Gastroesophageal sphincter (tissue), 4 donors: ENCODE data around the gene INPP4B. TPM values are rescaled to one million over a fixed set of nuclear protein-coding genes. Genes with fewer than 3 reads are reported as not detected.

Experiments
- ATAC-seq: fragments of 150-250 bp; one replicate; pipeline ENCODE4 v1.9.1; 2016; ENCODE audit warnings: mild to moderate bottlenecking, moderate library complexity
- H3K27ac ChIP-seq, 4 donors: fragments of 200-600 bp; sonication (generic) in 3 of 4; 1 replicate in 3 of 4; 2 replicates in 1 of 4; pipeline ENCODE4 v1.5.1; 2016 to 2019
- H3K27me3 ChIP-seq: fragments of 200-600 bp; sonication (generic); one replicate; pipeline ENCODE4 v1.5.1; 2019
- H3K36me3 ChIP-seq, 2 donors: fragments of 200-600 bp; sonication (generic); one replicate each; pipeline ENCODE4 v1.5.1; 2019; ENCODE audit warnings: control low read depth in 1 of 2
- H3K4me1 ChIP-seq, 3 donors: fragments of 200-600 bp; sonication (generic); 1 replicate in 2 of 3; 2 replicates in 1 of 3; pipeline ENCODE4 v1.5.1; 2016 to 2019; ENCODE audit warnings: control low read depth in 2 of 3
- H3K4me3 ChIP-seq, 2 donors: fragments of 200-600 bp; sonication (generic); one replicate each; pipeline ENCODE4 v1.5.1; 2019; ENCODE audit warnings: mild to moderate bottlenecking in 1 of 2, moderate library complexity in 1 of 2
- H3K9me3 ChIP-seq, 3 donors: fragments of 200-600 bp; sonication (generic); one replicate each; pipeline ENCODE4 v1.5.1; 2017 to 2019; ENCODE audit warnings: control low read depth in 2 of 3
- CTCF ChIP-seq, 4 experiments: fragments of 200-600 bp in 2 of 4; fragments of 450-650 bp in 2 of 4; sonication (generic) in 1 of 4; IDR thresholded peaks; one replicate each; pipeline ENCODE4 v1.5.1; 2017 to 2019; ENCODE audit warnings: antibody characterized with exemption in 4 of 4, mild to moderate bottlenecking in 2 of 4, moderate library complexity in 2 of 4
- EP300 ChIP-seq: sonication (generic); formaldehyde crosslinking; IDR thresholded peaks from one replicate; pipeline ENCODE4 v1.6.1; 2017; ENCODE audit warnings: antibody characterized with exemption, mild to moderate bottlenecking
- POLR2A ChIP-seq, 2 donors: fragments of 450-650 bp; IDR thresholded peaks; one replicate each; pipeline ENCODE4 v1.6.1; 2017; ENCODE audit warnings: antibody characterized with exemption in 2 of 2, mild to moderate bottlenecking in 2 of 2, moderate library complexity in 1 of 2
- POLR2AphosphoS5 ChIP-seq: sonication (generic); formaldehyde crosslinking; IDR thresholded peaks from one replicate; pipeline ENCODE4 v1.6.1; 2017; ENCODE audit warnings: antibody characterized with exemption
- WGBS, 2 donors: methylation state at CpG; one replicate each; pipeline ENCODE4 v1.1.5; 2018; ENCODE audit warnings: low coverage in 1 of 2; 5-methylcytosine and 5-hydroxymethylcytosine counted together
- total RNA-seq, 4 donors: library from RNA; depleted of rRNA; stranded (reverse); fragments of >200 nt; gene quantifications; one replicate each; pipeline ENCODE4 v1.1.0, GENCODE V29; 2016

The INPP4B gene
- total RNA-seq, 4 donors from 2014 or later: 17.6 to 63.8 (median 31.3) TPM

- no peak for ATAC-seq
- 43 to 49% methylated on average over 3 to 4 of the region's 4 CpGs for WGBS, 2 donors
Measured at GRCh38 chr4:142088906-142089305, 757.2 kb downstream of the INPP4B start.

GRCh38 chr4:142085513-142086292 is 760.4 kb downstream of the INPP4B start:
- no peaks in the 10 kb centered on the region for H3K36me3 ChIP-seq
- no peak overlapping the region for H3K4me3 ChIP-seq
- H3K4me1 ChIP-seq: no peaks in the 10 kb centered on the region
- no peak overlapping the region for H3K27ac ChIP-seq
- WGBS, 2 donors: 91% methylated on average over 4 of the region's 4 CpGs
- H3K9me3 ChIP-seq: no peaks in the 10 kb centered on the region
- ATAC-seq: no peak
- TF ChIP-seq POLR2A (IDR thresholded peaks at IDR 0.05): no peak
- H3K27me3 ChIP-seq: no peaks in the 10 kb centered on the region

More at GRCh38 chr4:142088906-142089305, 757.2 kb downstream of the INPP4B start:
- no peak overlapping the region for H3K27ac ChIP-seq
- H3K4me3 ChIP-seq: no peak overlapping the region
- no peaks in the 10 kb centered on the region for H3K9me3 ChIP-seq
- TF ChIP-seq CTCF (IDR thresholded peaks at IDR 0.05): no peak
- peak; percentile 59 for TF ChIP-seq POLR2AphosphoS5
- peaks cover 0 to 9% (median 0%) of the 10 kb centered on the region in 3 donors for H3K4me1 ChIP-seq
- H3K27me3 ChIP-seq: no peaks in the 10 kb centered on the region
- no peaks in the 10 kb centered on the region for H3K36me3 ChIP-seq

- H3K4me1 ChIP-seq: no peaks in the 10 kb centered on the region
- no peak overlapping the region for H3K4me3 ChIP-seq
- no peaks in the 10 kb centered on the region for H3K9me3 ChIP-seq
- H3K27ac ChIP-seq: no peak overlapping the region
- WGBS, 2 donors: 83 to 88% methylated on average over 2 of the region's 2 CpGs
- no peaks in the 10 kb centered on the region for H3K27me3 ChIP-seq
- TF ChIP-seq POLR2AphosphoS5: no peak
- TF ChIP-seq EP300: no peak
- no peak for TF ChIP-seq POLR2A (IDR thresholded peaks at IDR 0.05)
- no peak for TF ChIP-seq CTCF (IDR thresholded peaks at IDR 0.05)
- no peak for ATAC-seq
- no peaks in the 10 kb centered on the region for H3K36me3 ChIP-seq
Measured at GRCh38 chr4:142083264-142083663, 762.8 kb downstream of the INPP4B start.

GRCh38 chr4:142081025-142081424 is 765.1 kb downstream of the INPP4B start:
- 77 to 90% methylated on average over 4 of the region's 4 CpGs for WGBS, 2 donors
- Histone ChIP-seq H3K27ac (no peak overlapping the region), H3K36me3 (no peaks in the 10 kb centered on the region), H3K27me3 (no peaks in the 10 kb centered on the region), H3K9me3 (no peaks in the 10 kb centered on the region), H3K4me1 (no peaks in the 10 kb centered on the region), H3K4me3 (no peak overlapping the region)
- no peak for ATAC-seq
- no peak for TF ChIP-seq EP300
- no peak for TF ChIP-seq POLR2A (IDR thresholded peaks at IDR 0.05)
- TF ChIP-seq POLR2AphosphoS5: no peak
- TF ChIP-seq CTCF (IDR thresholded peaks at IDR 0.05): no peak

- H3K4me1 ChIP-seq: no peaks in the 10 kb centered on the region
- WGBS, 2 donors: 90 to 100% methylated on average over 1 of the region's 1 CpG
- no peak for ATAC-seq
- H3K9me3 ChIP-seq: no peaks in the 10 kb centered on the region
- TF ChIP-seq EP300 (no peak), POLR2A (IDR thresholded peaks at IDR 0.05) (no peak), POLR2AphosphoS5 (no peak), CTCF (IDR thresholded peaks at IDR 0.05) (no peak)
- no peaks in the 10 kb centered on the region for H3K27me3 ChIP-seq
- no peaks in the 10 kb centered on the region for H3K36me3 ChIP-seq
- no peak overlapping the region for H3K4me3 ChIP-seq
- no peak overlapping the region for H3K27ac ChIP-seq
Measured at GRCh38 chr4:142079959-142080358, 766.1 kb downstream of the INPP4B start.
